ENCODE data around the gene FSHB.

DNA sequence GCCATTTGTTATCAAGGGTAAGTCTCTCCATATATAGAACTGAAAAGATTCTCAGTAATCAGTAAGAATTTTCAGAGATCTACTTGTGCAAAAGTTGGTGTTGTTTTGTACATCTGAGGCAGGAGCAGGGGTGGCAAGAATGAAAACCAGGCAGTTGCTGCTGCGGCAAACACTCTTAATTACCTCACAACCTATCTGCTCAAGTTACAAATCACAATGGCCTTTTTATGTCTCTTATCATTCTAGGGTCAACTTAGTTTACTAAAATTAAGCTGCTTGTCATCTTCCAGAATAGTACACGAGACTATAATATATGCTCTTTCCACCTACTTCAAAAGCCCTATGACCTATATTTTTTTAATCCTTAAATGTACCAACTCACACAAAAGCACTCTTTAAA is 14.3 kb upstream of the FSHB start:
- TF ChIP-seq, protein P1, sequence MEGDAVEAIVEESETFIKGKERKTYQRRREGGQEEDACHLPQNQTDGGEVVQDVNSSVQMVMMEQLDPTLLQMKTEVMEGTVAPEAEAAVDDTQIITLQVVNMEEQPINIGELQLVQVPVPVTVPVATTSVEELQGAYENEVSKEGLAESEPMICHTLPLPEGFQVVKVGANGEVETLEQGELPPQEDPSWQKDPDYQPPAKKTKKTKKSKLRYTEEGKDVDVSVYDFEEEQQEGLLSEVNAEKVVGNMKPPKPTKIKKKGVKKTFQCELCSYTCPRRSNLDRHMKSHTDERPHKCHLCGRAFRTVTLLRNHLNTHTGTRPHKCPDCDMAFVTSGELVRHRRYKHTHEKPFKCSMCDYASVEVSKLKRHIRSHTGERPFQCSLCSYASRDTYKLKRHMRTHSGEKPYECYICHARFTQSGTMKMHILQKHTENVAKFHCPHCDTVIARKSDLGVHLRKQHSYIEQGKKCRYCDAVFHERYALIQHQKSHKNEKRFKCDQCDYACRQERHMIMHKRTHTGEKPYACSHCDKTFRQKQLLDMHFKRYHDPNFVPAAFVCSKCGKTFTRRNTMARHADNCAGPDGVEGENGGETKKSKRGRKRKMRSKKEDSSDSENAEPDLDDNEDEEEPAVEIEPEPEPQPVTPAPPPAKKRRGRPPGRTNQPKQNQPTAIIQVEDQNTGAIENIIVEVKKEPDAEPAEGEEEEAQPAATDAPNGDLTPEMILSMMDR (IDR thresholded peaks at IDR 0.05): no peak
- TF ChIP-seq EZH2 (IDR thresholded peaks at IDR 0.05) (no peak), EZH2phosphoT487 (IDR thresholded peaks at IDR 0.05) (no peak)

Data from neural progenitor cell (in vitro differentiated cells).